Chondrocyte (in vitro differentiated cells): ENCODE data around the gene TAF1D. TPM values are rescaled to one million over a fixed set of nuclear protein-coding genes. Genes with fewer than 3 reads are reported as not detected.

Experiments used
- DNase-seq: peaks from one replicate; pipeline ENCODE4 v3.0.0; 2021; ENCODE audit warnings: mixed read lengths, low spot score
- H3K27ac Mint-ChIP-seq: one replicate; pipeline ENCODE4 v1.8.0; 2021; ENCODE audit warnings: mild to moderate bottlenecking, moderate library complexity, mixed read lengths; ENCODE audit not compliant: unreplicated experiment
- H3K27me3 Mint-ChIP-seq: 2 replicates; pipeline ENCODE4 v1.8.0; 2021; ENCODE audit warnings: low read depth, mixed read lengths
- H3K36me3 Mint-ChIP-seq: 2 replicates; pipeline ENCODE4 v1.8.0; 2021; ENCODE audit warnings: low read depth, mixed read lengths
- H3K4me1 Mint-ChIP-seq: 2 replicates; pipeline ENCODE4 v1.8.0; 2021; ENCODE audit warnings: low read depth, mild to moderate bottlenecking, mixed read lengths
- H3K4me3 Mint-ChIP-seq: one replicate; pipeline ENCODE4 v1.8.0; 2021; ENCODE audit warnings: mild to moderate bottlenecking, moderate library complexity, mixed read lengths; ENCODE audit not compliant: unreplicated experiment
- H3K9me3 Mint-ChIP-seq: 2 replicates; pipeline ENCODE4 v1.8.0; 2021; ENCODE audit warnings: low read depth, mixed read lengths
- total RNA-seq: library from RNA; stranded (reverse); gene quantifications from 3 replicates; pipeline ENCODE4 v1.2.1, GENCODE V29; 2021
- TF ChIP-seq, protein P1 (sequence below): fragments of 200-600 bp; sonication (generic); IDR thresholded peaks from 2 replicates; pipeline ENCODE4 v1.5.0; 2021; ENCODE audit warnings: antibody characterized with exemption, mild to moderate bottlenecking, moderate library complexity

Gene TAF1D
- total RNA-seq, 1 donor from 2014 or later = 85.7 TPM

DNA sequence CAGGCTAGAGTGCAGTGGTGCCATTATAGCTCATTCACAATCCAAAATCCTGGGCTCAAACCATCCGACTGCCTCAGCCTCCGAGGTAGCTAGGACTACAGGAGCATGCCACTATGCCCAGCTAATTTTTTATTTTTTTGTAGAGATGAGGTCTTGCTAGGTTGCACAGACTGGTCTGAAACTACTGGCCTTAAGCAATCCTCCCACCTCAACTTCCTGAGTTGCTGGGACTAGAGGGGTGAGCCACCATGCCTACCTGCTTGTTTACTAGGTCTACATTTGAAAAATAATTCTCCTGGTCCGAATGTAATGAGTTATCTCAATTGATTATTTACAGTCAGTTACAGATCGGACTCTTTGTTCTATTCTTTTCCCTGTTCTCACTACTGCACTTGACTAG lies 22.0 kb downstream of the TAF1D start:
- DNase-seq = no peak
- H3K4me3 Mint-ChIP-seq = no peak overlapping the region
- no peak overlapping the region for H3K27ac Mint-ChIP-seq
- H3K36me3 Mint-ChIP-seq = peaks cover 16% of the 10 kb centered on the region
- H3K27me3 Mint-ChIP-seq = no peaks in the 10 kb centered on the region
- H3K9me3 Mint-ChIP-seq = no peaks in the 10 kb centered on the region
- H3K4me1 Mint-ChIP-seq = no peaks in the 10 kb centered on the region
- TF ChIP-seq, protein P1, sequence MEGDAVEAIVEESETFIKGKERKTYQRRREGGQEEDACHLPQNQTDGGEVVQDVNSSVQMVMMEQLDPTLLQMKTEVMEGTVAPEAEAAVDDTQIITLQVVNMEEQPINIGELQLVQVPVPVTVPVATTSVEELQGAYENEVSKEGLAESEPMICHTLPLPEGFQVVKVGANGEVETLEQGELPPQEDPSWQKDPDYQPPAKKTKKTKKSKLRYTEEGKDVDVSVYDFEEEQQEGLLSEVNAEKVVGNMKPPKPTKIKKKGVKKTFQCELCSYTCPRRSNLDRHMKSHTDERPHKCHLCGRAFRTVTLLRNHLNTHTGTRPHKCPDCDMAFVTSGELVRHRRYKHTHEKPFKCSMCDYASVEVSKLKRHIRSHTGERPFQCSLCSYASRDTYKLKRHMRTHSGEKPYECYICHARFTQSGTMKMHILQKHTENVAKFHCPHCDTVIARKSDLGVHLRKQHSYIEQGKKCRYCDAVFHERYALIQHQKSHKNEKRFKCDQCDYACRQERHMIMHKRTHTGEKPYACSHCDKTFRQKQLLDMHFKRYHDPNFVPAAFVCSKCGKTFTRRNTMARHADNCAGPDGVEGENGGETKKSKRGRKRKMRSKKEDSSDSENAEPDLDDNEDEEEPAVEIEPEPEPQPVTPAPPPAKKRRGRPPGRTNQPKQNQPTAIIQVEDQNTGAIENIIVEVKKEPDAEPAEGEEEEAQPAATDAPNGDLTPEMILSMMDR = no peak

DNA sequence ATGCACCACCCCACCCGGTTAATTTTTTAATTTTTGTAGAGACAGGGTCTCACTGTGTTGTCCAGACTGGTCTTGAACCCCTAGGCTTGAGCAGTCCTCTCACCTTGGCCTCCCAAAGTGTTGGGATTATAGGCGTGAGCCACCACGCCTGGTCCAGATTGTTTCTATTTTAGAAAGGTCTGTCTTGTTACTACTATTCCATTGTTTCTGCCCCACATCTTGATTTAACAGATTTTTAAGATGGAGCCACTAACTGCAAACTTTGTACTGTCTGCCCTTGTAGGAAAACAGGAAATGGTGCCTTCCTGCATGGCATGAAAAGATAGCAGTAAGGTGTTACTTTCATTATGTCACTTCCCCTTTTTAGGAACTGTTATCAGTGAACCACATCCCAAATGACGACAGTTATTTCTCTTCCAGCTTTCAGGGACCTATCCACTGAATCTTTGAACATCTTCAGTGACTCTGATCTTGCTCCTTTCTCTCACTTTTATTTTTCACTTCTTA lies 23.2 kb downstream of the TAF1D start:
- Mint-ChIP-seq H3K4me1 (no peaks in the 10 kb centered on the region), H3K27me3 (no peaks in the 10 kb centered on the region), H3K9me3 (no peaks in the 10 kb centered on the region), H3K27ac (no peak overlapping the region), H3K4me3 (no peak overlapping the region), H3K36me3 (peaks cover 20% of the 10 kb centered on the region)
- TF ChIP-seq, protein P1 = no peak
- DNase-seq = no peak

DNA sequence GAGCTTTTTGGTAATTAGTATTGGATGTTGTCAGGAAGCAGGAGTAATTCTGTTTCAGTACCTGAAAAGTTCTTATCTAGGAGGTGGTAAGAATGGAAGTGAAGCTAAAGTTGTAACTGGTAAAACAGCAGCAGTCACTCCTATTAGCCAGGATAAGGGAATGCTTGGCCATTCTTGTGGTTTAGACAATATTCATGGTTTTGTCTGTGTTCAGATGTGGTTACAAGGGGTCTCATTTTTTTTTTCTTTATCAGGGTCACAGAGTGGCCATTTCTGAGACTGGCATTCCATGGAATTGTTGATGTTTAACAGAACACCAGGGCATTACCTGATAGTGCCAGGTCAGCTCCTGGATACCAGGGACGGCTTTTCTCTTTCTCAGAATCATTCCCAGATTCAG lies 23.8 kb downstream of the TAF1D start:
- Mint-ChIP-seq H3K27me3 (no peaks in the 10 kb centered on the region), H3K9me3 (peaks cover 3% of the 10 kb centered on the region), H3K36me3 (peaks cover 22% of the 10 kb centered on the region), H3K27ac (peak overlapping the region; percentile 6), H3K4me3 (no peak overlapping the region), H3K4me1 (no peaks in the 10 kb centered on the region)
- DNase-seq = no peak
- TF ChIP-seq, protein P1 = no peak

DNA sequence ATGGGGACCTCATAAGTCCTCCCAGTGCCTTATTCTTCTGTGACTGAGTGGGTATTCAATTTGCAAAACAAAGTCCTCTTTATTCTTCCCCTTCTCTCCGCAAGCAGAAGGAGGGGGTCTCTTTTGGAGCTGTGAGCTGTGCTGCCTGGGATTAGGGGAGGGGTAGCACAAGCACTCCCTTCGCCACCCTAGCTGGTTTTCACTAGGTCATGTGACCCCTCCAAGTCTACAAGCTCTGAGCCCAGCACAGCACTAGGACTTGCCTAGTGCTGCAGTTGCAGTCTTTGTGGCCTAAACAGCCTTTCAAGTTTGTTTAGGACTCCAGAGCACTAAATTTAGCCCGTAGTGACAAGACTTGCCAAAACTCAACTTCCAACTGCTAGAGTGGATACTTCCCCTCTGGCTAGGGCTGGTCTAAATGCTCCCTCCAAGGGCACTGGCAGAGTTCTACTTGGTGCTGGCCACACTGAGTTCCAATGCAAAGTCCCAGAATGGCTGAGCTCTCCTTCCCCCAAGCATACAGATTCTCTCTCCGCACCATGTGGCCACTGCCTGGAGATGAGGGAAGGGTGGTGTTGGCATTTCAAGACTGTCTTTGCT lies 25.4 kb downstream of the TAF1D start:
- TF ChIP-seq, protein P1 = no peak
- H3K27me3 Mint-ChIP-seq = no peaks in the 10 kb centered on the region
- peaks cover 28% of the 10 kb centered on the region for H3K36me3 Mint-ChIP-seq
- no peak overlapping the region for H3K27ac Mint-ChIP-seq
- H3K9me3 Mint-ChIP-seq = peaks cover 8% of the 10 kb centered on the region
- no peaks in the 10 kb centered on the region for H3K4me1 Mint-ChIP-seq
- DNase-seq = no peak
- no peak overlapping the region for H3K4me3 Mint-ChIP-seq

DNA sequence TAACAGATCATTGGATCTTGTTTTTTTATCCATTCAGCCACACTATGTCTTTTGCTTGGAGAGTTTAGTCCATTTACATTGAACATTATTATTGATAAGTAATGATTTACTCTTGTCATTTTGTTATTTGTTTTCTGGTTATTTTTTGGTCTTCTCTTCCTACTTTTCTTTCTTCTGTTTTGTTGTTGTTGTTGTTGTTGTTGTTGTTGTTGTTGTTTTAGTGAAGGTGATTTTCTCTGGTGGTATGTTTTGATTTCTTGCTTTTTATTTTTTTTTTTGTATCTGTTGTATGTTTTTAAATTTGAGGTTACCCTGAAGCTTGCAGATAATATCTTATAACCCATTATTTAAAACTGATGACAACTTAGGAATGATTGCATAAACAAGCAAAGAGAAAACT lies 28.6 kb downstream of the TAF1D start:
- DNase-seq = no peak
- Mint-ChIP-seq H3K36me3 (peaks cover 52% of the 10 kb centered on the region), H3K27ac (no peak overlapping the region), H3K4me1 (no peaks in the 10 kb centered on the region), H3K9me3 (peaks cover 35% of the 10 kb centered on the region), H3K4me3 (no peak overlapping the region), H3K27me3 (no peaks in the 10 kb centered on the region)
- TF ChIP-seq, protein P1 = no peak
